Measurements from ENCODE around the gene MLXIPL. TPM values are rescaled to one million over a fixed set of nuclear protein-coding genes. Genes with fewer than 3 reads are reported as not detected.

Gene MLXIPL
- total and polyA plus RNA-seq, 2 donors (not counting 3 experiments of a cell fraction or from before 2014, with no cell fraction given) = not detected

DNA sequence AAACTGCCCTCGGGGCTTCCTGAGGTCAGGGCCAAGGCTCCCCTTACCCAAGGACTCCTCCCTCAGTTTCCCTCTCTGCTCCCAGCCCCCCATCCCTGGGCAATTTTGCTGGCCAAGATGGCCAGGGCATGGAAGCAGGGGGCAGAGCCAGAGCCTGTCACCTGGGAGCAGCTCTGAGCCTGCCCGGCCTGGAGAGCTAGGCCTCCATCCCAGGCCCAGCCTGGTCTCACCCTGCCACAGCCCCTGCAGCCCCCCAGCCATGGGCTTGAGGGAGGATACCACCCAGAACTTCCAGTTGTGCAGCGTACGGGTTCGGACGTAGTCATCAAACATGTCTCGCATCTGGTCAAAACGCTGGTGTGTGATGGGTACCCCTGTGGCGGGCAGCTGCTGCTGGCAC is 29.0 kb downstream of the MLXIPL start:
- H2AFZ ChIP-seq (ENCODE audit: low read depth, low read length) = no peak overlapping the region
- intact Hi-C loops (cut with micrococcal nuclease) (no loop called here), dilution Hi-C loops (cut with MboI; ENCODE audit: extremely low pct_ligation_motif_present, low sequenced_read_pairs) (no loop called here)
- H4K20me1 ChIP-seq (replicated peaks; ENCODE audit: control insufficient read depth, extremely low read depth, insufficient read depth, low read length) = no peaks in the 10 kb centered on the region
- peaks cover 2% of the 10 kb centered on the region in 2 experiments for H3K27me3 ChIP-seq (ENCODE audit: control insufficient read depth in 2 of 2, insufficient read depth in 2 of 2, low read length in 2 of 2)
- no peaks in the 10 kb centered on the region for H3K4me1 ChIP-seq (ENCODE audit: control insufficient read depth, extremely low read depth, insufficient read depth, low read length)
- no peak for DNase-seq (ENCODE audit: low read depth, low spot score)
- H3K9me1 ChIP-seq (replicated peaks; ENCODE audit: control insufficient read depth, extremely low read depth, insufficient read depth, low read length) = no peaks in the 10 kb centered on the region
- POLR2A ChIA-PET = no interaction called here
- no TSS peak for BruUV-seq (replicated peaks)
- no peaks in the 10 kb centered on the region for H3K79me2 ChIP-seq (ENCODE audit: control insufficient read depth, insufficient read depth, low read length)
- TF ChIP-seq GATA2 (IDR thresholded peaks at IDR 0.05; ENCODE audit: insufficient read depth, insufficient read length, low read depth, low read length) (no peak), MYC (IDR thresholded peaks at IDR 0.05; ENCODE audit: low read depth, low read length) (no peak), FOS (IDR thresholded peaks at IDR 0.05; ENCODE audit: borderline replicate concordance, insufficient read depth, low read length) (no peak), POLR2AphosphoS5 (IDR thresholded peaks at IDR 0.05; ENCODE audit: insufficient read depth, low read depth, low read length) (no peak), POLR2A (IDR thresholded peaks at IDR 0.05; ENCODE audit: low read depth, low read length) (no peak), JUN (IDR thresholded peaks at IDR 0.05; ENCODE audit: borderline replicate concordance, insufficient read depth, insufficient read length, low read depth) (no peak), EZH2 (IDR thresholded peaks at IDR 0.05; ENCODE audit: borderline replicate concordance, low read depth, low read length, severe bottlenecking) (no peak)
- TF ChIP-seq, protein P1, sequence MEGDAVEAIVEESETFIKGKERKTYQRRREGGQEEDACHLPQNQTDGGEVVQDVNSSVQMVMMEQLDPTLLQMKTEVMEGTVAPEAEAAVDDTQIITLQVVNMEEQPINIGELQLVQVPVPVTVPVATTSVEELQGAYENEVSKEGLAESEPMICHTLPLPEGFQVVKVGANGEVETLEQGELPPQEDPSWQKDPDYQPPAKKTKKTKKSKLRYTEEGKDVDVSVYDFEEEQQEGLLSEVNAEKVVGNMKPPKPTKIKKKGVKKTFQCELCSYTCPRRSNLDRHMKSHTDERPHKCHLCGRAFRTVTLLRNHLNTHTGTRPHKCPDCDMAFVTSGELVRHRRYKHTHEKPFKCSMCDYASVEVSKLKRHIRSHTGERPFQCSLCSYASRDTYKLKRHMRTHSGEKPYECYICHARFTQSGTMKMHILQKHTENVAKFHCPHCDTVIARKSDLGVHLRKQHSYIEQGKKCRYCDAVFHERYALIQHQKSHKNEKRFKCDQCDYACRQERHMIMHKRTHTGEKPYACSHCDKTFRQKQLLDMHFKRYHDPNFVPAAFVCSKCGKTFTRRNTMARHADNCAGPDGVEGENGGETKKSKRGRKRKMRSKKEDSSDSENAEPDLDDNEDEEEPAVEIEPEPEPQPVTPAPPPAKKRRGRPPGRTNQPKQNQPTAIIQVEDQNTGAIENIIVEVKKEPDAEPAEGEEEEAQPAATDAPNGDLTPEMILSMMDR (IDR thresholded peaks at IDR 0.05; ENCODE audit: extremely low read depth in 1 of 2, insufficient read depth in 1 of 2, low read depth in 1 of 2, low read length in 2 of 2) = no peak
- TF ChIP-seq, protein P2, sequence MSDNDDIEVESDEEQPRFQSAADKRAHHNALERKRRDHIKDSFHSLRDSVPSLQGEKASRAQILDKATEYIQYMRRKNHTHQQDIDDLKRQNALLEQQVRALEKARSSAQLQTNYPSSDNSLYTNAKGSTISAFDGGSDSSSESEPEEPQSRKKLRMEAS (IDR thresholded peaks at IDR 0.05; ENCODE audit: insufficient read depth, insufficient read length) = no peak
- H3K9ac ChIP-seq (replicated peaks; ENCODE audit: extremely low read depth, insufficient read depth, low read length) = no peak overlapping the region
- no peak overlapping the region for H3K4me2 ChIP-seq (ENCODE audit: insufficient read depth, low read length)
- no peak for FAIRE-seq
- no peak overlapping the region for H3K27ac ChIP-seq (ENCODE audit: insufficient read depth, low read depth, low read length)
- no peaks in the 10 kb centered on the region for H3K9me3 ChIP-seq (replicated peaks; ENCODE audit: control insufficient read depth, insufficient read depth, low read length)
- H3K4me3 ChIP-seq (replicated peaks in 1 of 3; ENCODE audit: insufficient read depth in 1 of 3, low read depth in 1 of 3, low read length in 3 of 3) = no peak overlapping the region
- H3K36me3 ChIP-seq (ENCODE audit: control insufficient read depth in 2 of 2, extremely low read depth in 1 of 2, insufficient read depth in 2 of 2, low read length in 2 of 2) = no peaks in the 10 kb centered on the region
- CTCF ChIA-PET = interaction anchor here (1.4 to 2.3 kb wide), 2 partner anchors 12 to 17 kb away, joined by 3 to 16 read pairs; no protein-coding TSS in a partner anchor

Measured in endothelial cell of umbilical vein (primary cell).